ENCODE measurements around the gene MRPL24. TPM values are rescaled to one million over a fixed set of nuclear protein-coding genes. Genes with fewer than 3 reads are reported as not detected.

Gene MRPL24
- total and polyA plus RNA-seq, 9 of the 15 experiments (the other 6 are each of a cell fraction or from before 2014, with no cell fraction given) = 74.3 to 267 (median 113) TPM

GRCh38 chr1:156709031-156709430 is 31.9 kb downstream of the MRPL24 start:
- ATAC-seq (no peak), DNase-seq (ENCODE audit: extremely low read depth in 1 of 4, low spot score in 3 of 4) (no peak), FAIRE-seq (no peak)
- ChIA-PET CTCF (ENCODE audit: low intra/inter-chr PET ratio) (no interaction called here), POLR2A (interaction anchor here (1.2 kb wide), 1 partner anchor 19 kb away, joined by 4 read pairs; no protein-coding TSS in a partner anchor)
- Histone ChIP-seq H4K20me1 (replicated peaks; ENCODE audit: control insufficient read depth, insufficient read depth, low read length) (no peaks in the 10 kb centered on the region), H2AFZ (ENCODE audit: low read depth, low read length) (no peak overlapping the region), H3K4me3 (no peak overlapping the region), H3K27ac (ENCODE audit: extremely low read depth, low read depth, low read length) (no peak overlapping the region), H3K9ac (ENCODE audit: insufficient read depth in 1 of 2, low read depth in 2 of 2, low read length in 2 of 2) (no peak overlapping the region), H3K36me3 (ENCODE audit: control insufficient read depth, insufficient read depth, low read length) (no peaks in the 10 kb centered on the region), H3K9me3 (replicated peaks; ENCODE audit: control insufficient read depth, insufficient read depth, low read depth, low read length) (no peaks in the 10 kb centered on the region), H3K4me1 (replicated peaks in 1 of 2; ENCODE audit: control insufficient read depth in 2 of 2, insufficient read depth in 2 of 2, low read length in 2 of 2) (peaks cover 7 to 22% of the 10 kb centered on the region in 2 experiments; a peak in 4 of 5 replicates), H3K4me2 (ENCODE audit: insufficient read depth, low read length) (no peak overlapping the region), H3K27me3 (ENCODE audit: control insufficient read depth in 2 of 2, insufficient read depth in 2 of 2, low read length in 2 of 2) (no peaks in the 10 kb centered on the region), H3K79me2 (ENCODE audit: control insufficient read depth, insufficient read depth, low read length) (no peaks in the 10 kb centered on the region), H3K9me1 (ENCODE audit: control insufficient read depth, insufficient read depth, low read length) (no peaks in the 10 kb centered on the region)
- no TSS peak for BruUV-seq (replicated peaks)
- WGBS (ENCODE audit: insufficient coverage, low coverage, missing lambda C conversion rate) = 51% methylated on average over 4 of the region's 4 CpGs
- intact Hi-C loops (cut with micrococcal nuclease) = no loop called here
- in situ Hi-C loops (cut with MboI) = no loop called here
- TF ChIP-seq ASH1L (IDR thresholded peaks at IDR 0.05; ENCODE audit: borderline replicate concordance, low read depth, partially characterized antibody) (no peak), SUPT5H (IDR thresholded peaks at IDR 0.05) (no peak), ARID4B (CRISPR knock-in tag; IDR thresholded peaks at IDR 0.05) (no peak), ZBTB12 (CRISPR knock-in tag; IDR thresholded peaks at IDR 0.05) (no peak), ZNF140 (CRISPR knock-in tag; IDR thresholded peaks at IDR 0.05) (no peak), PTBP1 (IDR thresholded peaks at IDR 0.05; ENCODE audit: low read depth, low read length) (no peak), TAF15 (IDR thresholded peaks at IDR 0.05; ENCODE audit: low read depth, low read length) (no peak), ELK1 (CRISPR knock-in tag; IDR thresholded peaks at IDR 0.05) (no peak), SRSF9 (IDR thresholded peaks at IDR 0.05; ENCODE audit: borderline replicate concordance, low read depth, low read length) (no peak), ZNF23 (CRISPR knock-in tag; IDR thresholded peaks at IDR 0.05) (no peak), ZBTB34 (CRISPR knock-in tag; IDR thresholded peaks at IDR 0.05) (no peak), RBM34 (IDR thresholded peaks at IDR 0.05; ENCODE audit: borderline replicate concordance, insufficient read depth, low read length) (no peak), HNRNPH1 (optimal IDR thresholded peaks at IDR 0.05; ENCODE audit: low read depth, low read length) (no peak)
- TF ChIP-seq, protein P1, sequence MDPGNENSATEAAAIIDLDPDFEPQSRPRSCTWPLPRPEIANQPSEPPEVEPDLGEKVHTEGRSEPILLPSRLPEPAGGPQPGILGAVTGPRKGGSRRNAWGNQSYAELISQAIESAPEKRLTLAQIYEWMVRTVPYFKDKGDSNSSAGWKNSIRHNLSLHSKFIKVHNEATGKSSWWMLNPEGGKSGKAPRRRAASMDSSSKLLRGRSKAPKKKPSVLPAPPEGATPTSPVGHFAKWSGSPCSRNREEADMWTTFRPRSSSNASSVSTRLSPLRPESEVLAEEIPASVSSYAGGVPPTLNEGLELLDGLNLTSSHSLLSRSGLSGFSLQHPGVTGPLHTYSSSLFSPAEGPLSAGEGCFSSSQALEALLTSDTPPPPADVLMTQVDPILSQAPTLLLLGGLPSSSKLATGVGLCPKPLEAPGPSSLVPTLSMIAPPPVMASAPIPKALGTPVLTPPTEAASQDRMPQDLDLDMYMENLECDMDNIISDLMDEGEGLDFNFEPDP (CRISPR knock-in tag; IDR thresholded peaks at IDR 0.05) = no peak
